SJCRH30 (cell line): Measurements from ENCODE around the gene ZBTB25. TPM values are rescaled to one million over a fixed set of nuclear protein-coding genes. Genes with fewer than 3 reads are reported as not detected.

ENCODE experiments used
- DNase-seq, 2 experiments: peaks; one replicate each; pipeline ENCODE4 v3.0.0-alpha.2; 2015 to 2020
- H3K27ac ChIP-seq: fragments of 250-450 bp; sonication (Bioruptor Pico); 2 replicates; pipeline ENCODE4 v1.5.1; 2020; ENCODE audit warnings: mild to moderate bottlenecking, moderate library complexity
- H3K27me3 ChIP-seq: fragments of 250-450 bp; sonication (Bioruptor Pico); 2 replicates; pipeline ENCODE4 v1.5.1; 2020; ENCODE audit warnings: mild to moderate bottlenecking, moderate library complexity
- H3K36me3 ChIP-seq: fragments of 250-450 bp; sonication (Bioruptor Pico); 2 replicates; pipeline ENCODE4 v1.5.1; 2020; ENCODE audit warnings: mild to moderate bottlenecking, moderate library complexity
- H3K4me1 ChIP-seq: fragments of 250-450 bp; sonication (Bioruptor Pico); 2 replicates; pipeline ENCODE4 v1.5.1; 2020; ENCODE audit warnings: mild to moderate bottlenecking, moderate library complexity
- H3K4me3 ChIP-seq: fragments of 250-450 bp; sonication (Bioruptor Pico); 2 replicates; pipeline ENCODE4 v1.5.1; 2020; ENCODE audit warnings: mild to moderate bottlenecking, moderate library complexity
- H3K9me3 ChIP-seq: fragments of 250-450 bp; sonication (Bioruptor Pico); replicated peaks from 2 replicates; pipeline ENCODE4 v1.5.1; 2020; ENCODE audit warnings: mild to moderate bottlenecking, moderate library complexity
- total RNA-seq: library from RNA; depleted of rRNA; stranded (reverse); fragments of >200 nt; shearing (Covaris generic); gene quantifications from 2 replicates; pipeline ENCODE4 v1.2.3, GENCODE V29; 2014; rRNA removed

Gene ZBTB25
- total RNA-seq, 1 experiment from 2014 or later = 7.0 TPM

GRCh38 chr14:64416348-64416932, 87.2 kb downstream of the ZBTB25 start:
- Histone ChIP-seq H3K36me3 (peaks cover 80% of the 10 kb centered on the region), H3K4me3 (no peak overlapping the region), H3K27ac (no peak overlapping the region), H3K27me3 (no peaks in the 10 kb centered on the region), H3K4me1 (no peaks in the 10 kb centered on the region), H3K9me3 (no peaks in the 10 kb centered on the region)
- no peak for DNase-seq

- Histone ChIP-seq H3K27me3 (no peaks in the 10 kb centered on the region), H3K36me3 (peaks cover 61% of the 10 kb centered on the region), H3K4me3 (no peak overlapping the region), H3K9me3 (no peaks in the 10 kb centered on the region), H3K27ac (no peak overlapping the region), H3K4me1 (no peaks in the 10 kb centered on the region)
- no peak for DNase-seq
These were observed 91.4 kb downstream of the ZBTB25 start for GRCh38 chr14:64412237-64412636.

GRCh38 chr14:64411001-64411400, 92.6 kb downstream of the ZBTB25 start:
- Histone ChIP-seq H3K4me3 (no peak overlapping the region), H3K27ac (no peak overlapping the region), H3K27me3 (no peaks in the 10 kb centered on the region), H3K9me3 (no peaks in the 10 kb centered on the region), H3K36me3 (peaks cover 54% of the 10 kb centered on the region), H3K4me1 (no peaks in the 10 kb centered on the region)
- DNase-seq = no peak

GRCh38 chr14:64410084-64410774, 93.4 kb downstream of the ZBTB25 start:
- Histone ChIP-seq H3K4me3 (no peak overlapping the region), H3K27ac (no peak overlapping the region), H3K4me1 (no peaks in the 10 kb centered on the region), H3K9me3 (no peaks in the 10 kb centered on the region), H3K27me3 (no peaks in the 10 kb centered on the region), H3K36me3 (peaks cover 51% of the 10 kb centered on the region)
- DNase-seq = no peak

GRCh38 chr14:64409126-64409920, 94.3 kb downstream of the ZBTB25 start:
- Histone ChIP-seq H3K27ac (no peak overlapping the region), H3K36me3 (peaks cover 46% of the 10 kb centered on the region), H3K4me1 (no peaks in the 10 kb centered on the region), H3K9me3 (no peaks in the 10 kb centered on the region), H3K4me3 (no peak overlapping the region), H3K27me3 (no peaks in the 10 kb centered on the region)
- DNase-seq = no peak

- no peaks in the 10 kb centered on the region for H3K4me1 ChIP-seq
- H3K9me3 ChIP-seq = no peaks in the 10 kb centered on the region
- H3K27ac ChIP-seq = no peak overlapping the region
- H3K4me3 ChIP-seq = no peak overlapping the region
- no peaks in the 10 kb centered on the region for H3K27me3 ChIP-seq
- peaks cover 40% of the 10 kb centered on the region for H3K36me3 ChIP-seq
- DNase-seq = no peak
These were observed 96.3 kb downstream of the ZBTB25 start for GRCh38 chr14:64407329-64407728.

GRCh38 chr14:64405295-64405694, 98.3 kb downstream of the ZBTB25 start:
- Histone ChIP-seq H3K4me3 (no peak overlapping the region), H3K4me1 (no peaks in the 10 kb centered on the region), H3K9me3 (no peaks in the 10 kb centered on the region), H3K27ac (no peak overlapping the region), H3K27me3 (no peaks in the 10 kb centered on the region), H3K36me3 (peaks cover 34% of the 10 kb centered on the region)
- no peak for DNase-seq

GRCh38 chr14:64401949-64402348, 101.7 kb downstream of the ZBTB25 start:
- no peaks in the 10 kb centered on the region for H3K27me3 ChIP-seq
- no peak for DNase-seq
- no peak overlapping the region for H3K27ac ChIP-seq
- H3K4me3 ChIP-seq = no peak overlapping the region
- no peaks in the 10 kb centered on the region for H3K4me1 ChIP-seq
- H3K9me3 ChIP-seq = no peaks in the 10 kb centered on the region
- peaks cover 29% of the 10 kb centered on the region for H3K36me3 ChIP-seq

- no peak for DNase-seq
- H3K36me3 ChIP-seq = peaks cover 24% of the 10 kb centered on the region
- H3K4me1 ChIP-seq = no peaks in the 10 kb centered on the region
- H3K27me3 ChIP-seq = no peaks in the 10 kb centered on the region
- H3K4me3 ChIP-seq = no peak overlapping the region
- no peaks in the 10 kb centered on the region for H3K9me3 ChIP-seq
- H3K27ac ChIP-seq = no peak overlapping the region
These were observed 102.7 kb downstream of the ZBTB25 start for GRCh38 chr14:64400829-64401459.

Other genes with a start within 250 kb of the ZBTB25 start
- 11.8 and 12.1 TPM in 2 replicates for gene ESR2, start 209.5 kb downstream of the ZBTB25 start, total RNA-seq
- 104 and 109 TPM in 2 replicates for gene MTHFD1, start 115.5 kb downstream of the ZBTB25 start, total RNA-seq
- gene AKAP5, start 38.3 kb downstream of the ZBTB25 start, total RNA-seq = 2.4 and 2.5 TPM in 2 replicates
- gene ZBTB1, start 932 bp upstream of the ZBTB25 start, total RNA-seq = 30.1 and 37.3 TPM in 2 replicates
- 1.8 and 1.9 TPM in 2 replicates for gene HSPA2, start 36.9 kb upstream of the ZBTB25 start, total RNA-seq
- gene PPP1R36, start 46.1 kb upstream of the ZBTB25 start, total RNA-seq = 0.24 and 0.56 TPM in 2 replicates
- gene PLEKHG3, start 200.6 kb upstream of the ZBTB25 start, total RNA-seq = 20.9 and 22.4 TPM in 2 replicates